Measurements from ENCODE around the gene MRRF.

GRCh38 chr9:122348288-122348777, 83.7 kb downstream of the MRRF start:
- TF ChIP-seq CTCF (IDR thresholded peaks at IDR 0.05) (no peak), EZH2 (IDR thresholded peaks at IDR 0.05) (no peak), EZH2phosphoT487 (IDR thresholded peaks at IDR 0.05) (no peak)
